Mesodermal cell (in vitro differentiated cells): ENCODE measurements around the gene NEGR1.

Experiments
- H3K27ac ChIP-seq: 2 replicates; pipeline ENCODE4 v1.7.0; 2013; ENCODE audit warnings: mild to moderate bottlenecking, low read depth, low read length, moderate library complexity; ENCODE audit not compliant: severe bottlenecking
- H3K36me3 ChIP-seq: 2 replicates; pipeline ENCODE4 v1.7.1; 2013; ENCODE audit warnings: mild to moderate bottlenecking, low read length, moderate library complexity; ENCODE audit not compliant: control insufficient read depth, insufficient read depth
- H3K4me1 ChIP-seq: one replicate; pipeline ENCODE4 v1.7.1; 2013; ENCODE audit warnings: mild to moderate bottlenecking, low read length; ENCODE audit not compliant: insufficient read depth, control insufficient read depth, poor library complexity, severe bottlenecking
- H3K4me3 ChIP-seq: 2 replicates; pipeline ENCODE4 v1.7.0; 2013; ENCODE audit warnings: low read length, control low read depth, mild to moderate bottlenecking; ENCODE audit not compliant: insufficient read depth, poor library complexity, severe bottlenecking; ENCODE audit errors: extremely low read depth
- H3K9me3 ChIP-seq: 2 replicates; pipeline ENCODE4 v1.7.1; 2013; ENCODE audit warnings: mild to moderate bottlenecking, low read length, moderate library complexity; ENCODE audit not compliant: control insufficient read depth
- WGBS, 2 experiments: methylation state at CpG; one replicate each; pipeline ENCODE4 v1.1.5; 2013; ENCODE audit warnings: missing lambda C conversion rate in 2 of 2; ENCODE audit not compliant: insufficient coverage in 2 of 2; 5-methylcytosine and 5-hydroxymethylcytosine counted together

The NEGR1 gene

GRCh38 chr1:72186733-72187307 is 95.5 kb downstream of the NEGR1 start:
- Histone ChIP-seq H3K4me3 (no peak overlapping the region), H3K27ac (no peak overlapping the region), H3K36me3 (no peaks in the 10 kb centered on the region), H3K9me3 (no peaks in the 10 kb centered on the region), H3K4me1 (no peaks in the 10 kb centered on the region)
- no CpG with 5 or more reads among the region's 1 CpG for WGBS, 2 experiments

GRCh38 chr1:72184099-72184701 is 98.1 kb downstream of the NEGR1 start:
- WGBS, 2 experiments = 91% methylated on average over 2 of the region's 3 CpGs; no CpG with 5 or more reads in 1 of the 2 experiments
- no peak overlapping the region for H3K4me3 ChIP-seq
- H3K4me1 ChIP-seq = no peaks in the 10 kb centered on the region
- no peak overlapping the region for H3K27ac ChIP-seq
- H3K9me3 ChIP-seq = no peaks in the 10 kb centered on the region
- no peaks in the 10 kb centered on the region for H3K36me3 ChIP-seq

DNA sequence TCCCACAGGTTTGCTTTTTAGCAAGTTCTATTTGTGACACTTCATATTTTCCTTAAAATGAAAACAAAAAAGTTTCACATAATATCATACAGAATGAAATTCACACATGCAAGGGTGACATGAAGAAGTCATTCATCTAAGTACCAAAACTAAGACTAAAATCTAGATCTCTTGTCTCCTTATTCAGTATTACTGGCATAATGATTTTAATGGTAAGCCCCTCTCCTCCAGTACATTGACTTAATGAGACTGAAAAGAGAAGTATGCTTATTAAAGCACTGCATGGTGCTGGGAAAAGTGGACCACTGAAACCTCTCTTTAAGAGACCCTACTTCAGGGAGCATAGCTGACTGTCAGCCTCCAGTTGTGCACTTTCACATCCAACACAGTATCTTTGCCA is 99.5 kb downstream of the NEGR1 start:
- no peak overlapping the region for H3K27ac ChIP-seq
- no peaks in the 10 kb centered on the region for H3K36me3 ChIP-seq
- no peaks in the 10 kb centered on the region for H3K9me3 ChIP-seq
- peaks cover 3% of the 10 kb centered on the region for H3K4me1 ChIP-seq
- H3K4me3 ChIP-seq = no peak overlapping the region

GRCh38 chr1:72178266-72178665 is 104.1 kb downstream of the NEGR1 start:
- H3K4me1 ChIP-seq = peaks cover 3% of the 10 kb centered on the region
- no peaks in the 10 kb centered on the region for H3K36me3 ChIP-seq
- no peak overlapping the region for H3K4me3 ChIP-seq
- no peak overlapping the region for H3K27ac ChIP-seq
- WGBS, 2 experiments = 100% methylated on average over 1 of the region's 2 CpGs
- no peaks in the 10 kb centered on the region for H3K9me3 ChIP-seq

GRCh38 chr1:72177711-72178110 is 104.6 kb downstream of the NEGR1 start:
- H3K9me3 ChIP-seq = no peaks in the 10 kb centered on the region
- peaks cover 3% of the 10 kb centered on the region for H3K4me1 ChIP-seq
- H3K4me3 ChIP-seq = no peak overlapping the region
- WGBS, 2 experiments = no CpG with 5 or more reads among the region's 1 CpG
- H3K36me3 ChIP-seq = no peaks in the 10 kb centered on the region
- H3K27ac ChIP-seq = no peak overlapping the region

- no peaks in the 10 kb centered on the region for H3K9me3 ChIP-seq
- H3K27ac ChIP-seq = no peak overlapping the region
- no peak overlapping the region for H3K4me3 ChIP-seq
- no peaks in the 10 kb centered on the region for H3K36me3 ChIP-seq
- no peaks in the 10 kb centered on the region for H3K4me1 ChIP-seq
These were observed 112.1 kb downstream of the NEGR1 start for GRCh38 chr1:72170246-72170645.

DNA sequence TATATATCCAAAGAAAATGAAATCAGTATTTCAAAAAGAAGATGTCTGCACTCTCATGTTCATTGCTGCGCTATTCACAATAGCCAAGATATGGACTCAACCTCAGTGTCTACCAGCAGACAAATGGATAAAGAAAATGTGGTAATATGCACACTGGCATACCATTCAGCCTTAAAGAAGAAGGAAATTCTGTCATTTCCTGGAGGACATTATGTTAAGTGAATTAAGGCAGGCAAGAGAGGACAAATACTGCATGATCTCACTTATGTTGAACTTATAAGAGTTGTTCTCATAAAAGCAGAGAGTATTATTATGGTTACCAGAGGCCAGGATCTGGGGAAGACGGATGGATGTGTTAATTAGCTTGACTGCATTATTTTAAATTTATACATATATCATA is 115.9 kb downstream of the NEGR1 start:
- Histone ChIP-seq H3K4me3 (no peak overlapping the region), H3K4me1 (no peaks in the 10 kb centered on the region), H3K9me3 (no peaks in the 10 kb centered on the region), H3K27ac (no peak overlapping the region), H3K36me3 (no peaks in the 10 kb centered on the region)
- 80% methylated on average over 1 of the region's 2 CpGs; no CpG with 5 or more reads in 1 of the 2 experiments for WGBS, 2 experiments

- no peaks in the 10 kb centered on the region for H3K4me1 ChIP-seq
- no peak overlapping the region for H3K27ac ChIP-seq
- H3K9me3 ChIP-seq = no peaks in the 10 kb centered on the region
- H3K36me3 ChIP-seq = no peaks in the 10 kb centered on the region
- H3K4me3 ChIP-seq = no peak overlapping the region
These were observed 131.8 kb downstream of the NEGR1 start for GRCh38 chr1:72150508-72150907.

GRCh38 chr1:72141875-72142274 is 140.5 kb downstream of the NEGR1 start:
- no CpG with 5 or more reads among the region's 4 CpGs for WGBS, 2 experiments
- Histone ChIP-seq H3K4me3 (no peak overlapping the region), H3K4me1 (no peaks in the 10 kb centered on the region), H3K36me3 (no peaks in the 10 kb centered on the region), H3K9me3 (no peaks in the 10 kb centered on the region), H3K27ac (no peak overlapping the region)

DNA sequence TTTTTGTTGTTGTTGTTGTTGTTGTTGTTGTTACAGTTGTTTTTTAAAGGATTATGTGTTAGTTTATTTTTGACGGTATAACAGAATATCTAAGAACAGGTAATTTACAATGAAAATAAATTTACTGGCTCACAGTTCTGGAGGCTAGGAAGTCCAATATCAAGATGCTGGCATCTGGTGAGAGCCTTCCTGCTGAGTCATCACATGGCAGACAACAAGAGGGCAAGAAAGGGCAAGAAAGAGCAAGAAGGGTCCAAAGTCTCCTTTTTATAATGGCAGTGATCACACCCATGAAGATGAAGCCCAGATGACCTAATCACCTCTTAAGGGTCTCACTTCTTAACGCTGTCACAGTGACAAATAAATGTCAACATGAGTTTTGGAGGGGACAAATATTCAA is 142.1 kb downstream of the NEGR1 start:
- Histone ChIP-seq H3K9me3 (no peaks in the 10 kb centered on the region), H3K36me3 (no peaks in the 10 kb centered on the region), H3K27ac (no peak overlapping the region), H3K4me3 (no peak overlapping the region), H3K4me1 (no peaks in the 10 kb centered on the region)
- WGBS, 2 experiments = no CpG with 5 or more reads among the region's 2 CpGs

DNA sequence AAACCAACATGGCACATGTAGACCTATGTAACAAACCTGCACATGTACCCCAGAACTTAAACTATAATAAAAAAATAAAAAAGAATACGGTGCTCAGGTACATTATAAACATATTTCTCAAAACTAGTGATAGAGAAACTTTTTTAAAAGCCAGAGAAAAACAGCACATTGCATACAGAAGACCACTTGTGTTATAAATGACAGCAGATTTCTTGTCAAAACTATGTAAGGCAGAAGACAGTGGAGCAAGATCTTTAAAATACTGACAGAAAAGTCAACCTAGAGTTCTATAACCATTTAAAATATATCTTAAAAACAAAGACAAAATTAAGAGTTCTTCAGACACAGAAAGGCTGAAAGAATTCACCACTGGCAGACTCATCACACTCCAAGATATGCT is 144.7 kb downstream of the NEGR1 start:
- no peak overlapping the region for H3K4me3 ChIP-seq
- no CpG with 5 or more reads among the region's 1 CpG for WGBS, 2 experiments
- no peaks in the 10 kb centered on the region for H3K9me3 ChIP-seq
- no peaks in the 10 kb centered on the region for H3K36me3 ChIP-seq
- H3K4me1 ChIP-seq = no peaks in the 10 kb centered on the region
- no peak overlapping the region for H3K27ac ChIP-seq
